HCT116 (cell line): ENCODE measurements around the gene MTA3. TPM values are rescaled to one million over a fixed set of nuclear protein-coding genes. Genes with fewer than 3 reads are reported as not detected.

Experiments
- ATAC-seq: fragments of 200-7000 bp; cut with Tn5 transposase; 2 replicates; pipeline ENCODE4 v1.9.1; 2020; ENCODE audit warnings: mild to moderate bottlenecking, moderate library complexity
- BruUV-seq: library from RNA; stranded (reverse); fragments of 400-500 nt; replicated peaks from 2 replicates; lab custom pipeline; 2021; lab: Mats Ljungman, UMichigan
- CTCF ChIA-PET: fragments of 300-600 bp; sonication (Branson Sonifier 250); formaldehyde crosslinking; loops from one replicate; lab custom pipeline; 2021; ENCODE audit warnings: antibody characterized with exemption; lab: Charles Lee
- POLR2A ChIA-PET: fragments of 300-600, 350-600 bp; sonication (Branson Sonifier 250); formaldehyde crosslinking; loops from one replicate; lab custom pipeline; 2021; ENCODE audit warnings: antibody characterized with exemption; lab: Charles Lee
- RAD21 ChIA-PET, 2 experiments: fragments of 300-600 bp; sonication (Branson Sonifier 250); formaldehyde crosslinking; loops; one replicate each; lab custom pipeline; 2023; ENCODE audit warnings: low total read pairs in 2 of 2; ENCODE audit not compliant: uncharacterized antibody in 2 of 2, unreplicated experiment in 2 of 2, low non-redundant PET in 1 of 2; lab: Charles Lee
- DNase-seq: peaks from one replicate; pipeline ENCODE4 v3.0.0-alpha.2; 2010; ENCODE audit warnings: low read depth, low spot score
- H2AFZ ChIP-seq: fragments of 200-600 bp; shearing (Covaris generic), sonication (generic); 2 replicates; pipeline ENCODE4 v1.6.1; 2017; ENCODE audit warnings: low read depth, mixed run types, mixed read lengths, antibody characterized with exemption, low read length; ENCODE audit not compliant: poor library complexity, severe bottlenecking
- H3K27ac ChIP-seq: 2 replicates; pipeline ENCODE4 v1.5.1; 2012; ENCODE audit warnings: low read depth, low read length
- H3K27me3 ChIP-seq: fragments of 200-600 bp; sonication (generic); 2 replicates; pipeline ENCODE4 v1.6.1; 2016; ENCODE audit warnings: mixed run types, low read length, mixed read lengths; ENCODE audit not compliant: insufficient read depth
- H3K36me3 ChIP-seq, 2 experiments: fragments of 200-500 bp in 1 of 2; fragments of 200-600 bp in 1 of 2; sonication (Bioruptor generic) in 1 of 2; sonication (generic) in 1 of 2; 2 replicates each; pipeline versions ENCODE4 v1.5.1 to v1.6.1; 2014 to 2016; ENCODE audit warnings: low read length in 2 of 2, inconsistent platforms in 1 of 2, mixed read lengths in 1 of 2, mixed run types in 1 of 2; ENCODE audit not compliant: insufficient read depth in 2 of 2, control insufficient read depth in 1 of 2
- H3K4me1 ChIP-seq, 2 experiments: fragments of 200-600 bp in 1 of 2; sonication (generic) in 1 of 2; 2 replicates each; pipeline versions ENCODE4 v1.5.1 to v1.6.1; 2012 to 2017; ENCODE audit warnings: low read length in 2 of 2, inconsistent platforms in 1 of 2, mild to moderate bottlenecking in 1 of 2, mixed read lengths in 1 of 2, mixed run types in 1 of 2, moderate library complexity in 1 of 2; ENCODE audit not compliant: insufficient read depth in 2 of 2, control insufficient read depth in 1 of 2
- H3K4me2 ChIP-seq: fragments of 200-600 bp; sonication (generic); 2 replicates; pipeline ENCODE4 v1.6.1; 2017; ENCODE audit warnings: mixed run types, low read length, mixed read lengths
- H3K4me3 ChIP-seq, 2 experiments: fragments of 200-600 bp in 1 of 2; sonication (generic) in 1 of 2; replicated peaks in 1 of 2; 2 replicates each; pipeline ENCODE4 v1.5.1; 2011 to 2016; ENCODE audit warnings: low read length in 2 of 2, control low read depth in 1 of 2, low read depth in 1 of 2, mild to moderate bottlenecking in 1 of 2, mixed read lengths in 1 of 2, mixed run types in 1 of 2
- H3K79me2 ChIP-seq: fragments of 200-600 bp; sonication (generic); 2 replicates; pipeline ENCODE4 v1.6.1; 2017; ENCODE audit warnings: mild to moderate bottlenecking, mixed run types, low read length, moderate library complexity, mixed read lengths; ENCODE audit not compliant: insufficient read depth
- H3K9ac ChIP-seq: fragments of 200-600 bp; sonication (generic); 2 replicates; pipeline ENCODE4 v1.6.1; 2016; ENCODE audit warnings: low read length, mixed read lengths
- H3K9me2 ChIP-seq: fragments of 200-600 bp; sonication (generic), shearing (Covaris generic); 2 replicates; pipeline ENCODE4 v1.6.1; 2017; ENCODE audit warnings: mixed run types, mild to moderate bottlenecking, moderate library complexity; ENCODE audit not compliant: insufficient read depth
- H3K9me3 ChIP-seq, 2 experiments: fragments of 200-500 bp in 1 of 2; fragments of 200-600 bp in 1 of 2; sonication (Bioruptor generic) in 1 of 2; sonication (generic) in 1 of 2; 2 replicates each; pipeline ENCODE4 v1.6.1; 2014 to 2017; ENCODE audit warnings: low read length in 2 of 2, mixed read lengths in 2 of 2, inconsistent platforms in 1 of 2, low read depth in 1 of 2, mild to moderate bottlenecking in 1 of 2, mixed run types in 1 of 2, moderate library complexity in 1 of 2; ENCODE audit not compliant: control insufficient read depth in 1 of 2, insufficient read depth in 1 of 2
- H4K20me1 ChIP-seq: fragments of 200-600 bp; sonication (generic), shearing (Covaris generic); 2 replicates; pipeline ENCODE4 v1.6.1; 2017; ENCODE audit warnings: mixed run types, mild to moderate bottlenecking, moderate library complexity; ENCODE audit not compliant: insufficient read depth
- CBX3 ChIP-seq: IDR thresholded peaks from 2 replicates; pipeline ENCODE4 v1.6.1; 2012; ENCODE audit warnings: low read depth
- CEBPB ChIP-seq: IDR thresholded peaks from 2 replicates; pipeline ENCODE4 v1.6.1; 2012; ENCODE audit warnings: low read depth
- EGR1 ChIP-seq: IDR thresholded peaks from 2 replicates; pipeline ENCODE4 v1.6.1; 2012; ENCODE audit warnings: low read depth
- ELF1 ChIP-seq: IDR thresholded peaks from 2 replicates; pipeline ENCODE4 v1.6.1; 2012; ENCODE audit warnings: low read depth, borderline replicate concordance
- FOSL1 ChIP-seq: IDR thresholded peaks from 2 replicates; pipeline ENCODE4 v1.6.1; 2012; ENCODE audit warnings: low read depth
- JUND ChIP-seq: IDR thresholded peaks from 2 replicates; pipeline ENCODE4 v1.6.1; 2012
- POLR2AphosphoS5 ChIP-seq: IDR thresholded peaks from 2 replicates; pipeline ENCODE4 v1.6.1; 2011; ENCODE audit warnings: mild to moderate bottlenecking, low read depth, low read length, moderate library complexity
- RAD21 ChIP-seq: IDR thresholded peaks from 2 replicates; pipeline ENCODE4 v1.6.1; 2012; ENCODE audit warnings: low read depth, mild to moderate bottlenecking
- SRF ChIP-seq: IDR thresholded peaks from 2 replicates; pipeline ENCODE4 v1.6.1; 2012; ENCODE audit warnings: low read depth
- TCF7L2 ChIP-seq: IDR thresholded peaks from 2 replicates; pipeline ENCODE4 v1.7.0; 2011; ENCODE audit warnings: borderline replicate concordance, inconsistent platforms; ENCODE audit not compliant: insufficient read depth, insufficient read length; ENCODE audit errors: extremely low read depth
- YY1 ChIP-seq: IDR thresholded peaks from 2 replicates; pipeline ENCODE4 v1.6.1; 2011; ENCODE audit warnings: low read length, low read depth, moderate library complexity, mild to moderate bottlenecking; ENCODE audit not compliant: insufficient replicate concordance; ENCODE audit errors: extremely low read depth
- ZFX ChIP-seq: fragments of 450-650 bp; IDR thresholded peaks from 2 replicates; pipeline ENCODE4 v1.6.1; 2017
- ZNF274 ChIP-seq: fragments of 200-500 bp; sonication (Bioruptor generic); IDR thresholded peaks from 2 replicates; pipeline ENCODE4 v1.6.1; 2014; ENCODE audit warnings: mild to moderate bottlenecking, low read depth, low read length, inconsistent platforms
- intact Hi-C: fragments of 100-400 bp; cut with micrococcal nuclease; formaldehyde crosslinking; loops from 2 replicates; pipeline ENCODE4 v1.10.0; 2022
- total RNA-seq: library from RNA; stranded (reverse); gene quantifications from one replicate; pipeline ENCODE4 v1.2.1, GENCODE V29; 2021; ENCODE audit not compliant: unreplicated experiment
- TF ChIP-seq, protein P1 (sequence below): IDR thresholded peaks from 2 replicates; pipeline ENCODE4 v1.6.1; 2012
- TF ChIP-seq, protein P2 (sequence below): IDR thresholded peaks from 2 replicates; pipeline ENCODE4 v1.6.1; 2011; ENCODE audit warnings: mild to moderate bottlenecking, low read length, moderate library complexity; ENCODE audit not compliant: insufficient replicate concordance; ENCODE audit errors: extremely low read depth

Gene MTA3
- total RNA-seq, 1 experiment from 2014 or later: 46.3 TPM

DNA sequence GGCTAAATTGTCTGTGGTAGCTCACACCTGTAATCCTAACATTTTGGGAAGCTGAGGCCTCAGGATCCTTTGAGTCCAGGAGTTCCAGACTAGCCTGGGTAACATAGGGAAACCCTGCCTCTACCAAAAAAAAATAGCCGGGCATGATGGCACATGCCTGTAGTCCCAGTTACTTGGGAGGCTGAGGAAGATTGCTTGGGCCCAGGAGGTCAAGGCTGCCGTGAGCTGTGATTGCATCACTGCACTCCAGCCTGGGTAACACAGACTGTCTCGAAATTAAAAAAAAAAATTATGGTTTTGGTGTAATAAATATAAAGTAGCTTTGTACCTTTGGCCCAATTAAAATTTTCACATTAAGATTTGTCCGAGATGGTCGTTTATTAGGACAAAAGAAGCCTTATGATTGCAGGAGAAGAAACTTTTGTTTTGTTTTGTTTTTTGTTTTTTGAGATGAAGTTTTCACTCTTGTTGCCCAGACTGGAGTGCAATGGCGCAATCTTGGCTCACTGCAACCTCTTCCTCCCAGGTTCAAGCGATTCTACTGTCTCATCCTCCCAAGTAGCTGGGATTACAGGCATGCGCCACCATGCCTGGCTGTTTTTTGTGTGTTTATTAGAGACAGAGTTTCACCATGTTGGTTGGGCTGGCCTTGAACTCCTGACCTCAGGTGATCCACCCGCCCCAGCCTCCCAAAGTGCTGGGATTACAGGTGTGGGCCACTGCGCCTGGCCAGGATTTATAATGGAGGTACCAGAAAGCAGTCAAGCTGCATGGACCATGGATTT, 4.1 kb downstream of the MTA3 start:
- Histone ChIP-seq H3K36me3 (peaks cover 3 to 7% of the 10 kb centered on the region in 2 experiments; a peak in 1 of 4 replicates), H3K4me3 (no peak overlapping the region), H3K27ac (no peak overlapping the region), H3K79me2 (peaks cover 13% of the 10 kb centered on the region), H3K9me3 (no peaks in the 10 kb centered on the region), H3K4me2 (no peak overlapping the region), H4K20me1 (no peaks in the 10 kb centered on the region), H3K9ac (no peak overlapping the region), H3K4me1 (peaks cover 9 to 15% of the 10 kb centered on the region in 2 experiments; a peak in 3 of 4 replicates), H2AFZ (no peak overlapping the region), H3K27me3 (no peaks in the 10 kb centered on the region), H3K9me2 (no peaks in the 10 kb centered on the region)
- ChIA-PET POLR2A (no interaction called here), CTCF (no interaction called here), RAD21 (no interaction called here)
- no peak for DNase-seq
- BruUV-seq: no TSS peak
- intact Hi-C loops: no loop called here
- no peak for TF ChIP-seq ZFX
- no peak for TF ChIP-seq SRF
- TF ChIP-seq CBX3: no peak
- no peak for TF ChIP-seq TCF7L2
- no peak for TF ChIP-seq POLR2AphosphoS5
- TF ChIP-seq YY1: no peak
- no peak for TF ChIP-seq EGR1
- TF ChIP-seq RAD21: no peak
- TF ChIP-seq JUND: no peak
- no peak for TF ChIP-seq ELF1
- no peak for TF ChIP-seq CEBPB
- no peak for TF ChIP-seq ZNF274
- no peak for TF ChIP-seq FOSL1
- TF ChIP-seq, protein P1, sequence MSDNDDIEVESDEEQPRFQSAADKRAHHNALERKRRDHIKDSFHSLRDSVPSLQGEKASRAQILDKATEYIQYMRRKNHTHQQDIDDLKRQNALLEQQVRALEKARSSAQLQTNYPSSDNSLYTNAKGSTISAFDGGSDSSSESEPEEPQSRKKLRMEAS: no peak
- TF ChIP-seq, protein P2, sequence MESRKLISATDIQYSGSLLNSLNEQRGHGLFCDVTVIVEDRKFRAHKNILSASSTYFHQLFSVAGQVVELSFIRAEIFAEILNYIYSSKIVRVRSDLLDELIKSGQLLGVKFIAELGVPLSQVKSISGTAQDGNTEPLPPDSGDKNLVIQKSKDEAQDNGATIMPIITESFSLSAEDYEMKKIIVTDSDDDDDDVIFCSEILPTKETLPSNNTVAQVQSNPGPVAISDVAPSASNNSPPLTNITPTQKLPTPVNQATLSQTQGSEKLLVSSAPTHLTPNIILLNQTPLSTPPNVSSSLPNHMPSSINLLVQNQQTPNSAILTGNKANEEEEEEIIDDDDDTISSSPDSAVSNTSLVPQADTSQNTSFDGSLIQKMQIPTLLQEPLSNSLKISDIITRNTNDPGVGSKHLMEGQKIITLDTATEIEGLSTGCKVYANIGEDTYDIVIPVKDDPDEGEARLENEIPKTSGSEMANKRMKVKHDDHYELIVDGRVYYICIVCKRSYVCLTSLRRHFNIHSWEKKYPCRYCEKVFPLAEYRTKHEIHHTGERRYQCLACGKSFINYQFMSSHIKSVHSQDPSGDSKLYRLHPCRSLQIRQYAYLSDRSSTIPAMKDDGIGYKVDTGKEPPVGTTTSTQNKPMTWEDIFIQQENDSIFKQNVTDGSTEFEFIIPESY: no peak
- ATAC-seq: no peak
